GM21360 (cell line): ENCODE results near the gene TWIST2.

Experiments used
- ATAC-seq: cut with Tn5 transposase; IDR thresholded peaks from one replicate; pipeline ENCODE4 v1.9.1; 2021; ENCODE audit warnings: mild to moderate bottlenecking, moderate library complexity; ENCODE audit not compliant: unreplicated experiment

The TWIST2 gene

DNA sequence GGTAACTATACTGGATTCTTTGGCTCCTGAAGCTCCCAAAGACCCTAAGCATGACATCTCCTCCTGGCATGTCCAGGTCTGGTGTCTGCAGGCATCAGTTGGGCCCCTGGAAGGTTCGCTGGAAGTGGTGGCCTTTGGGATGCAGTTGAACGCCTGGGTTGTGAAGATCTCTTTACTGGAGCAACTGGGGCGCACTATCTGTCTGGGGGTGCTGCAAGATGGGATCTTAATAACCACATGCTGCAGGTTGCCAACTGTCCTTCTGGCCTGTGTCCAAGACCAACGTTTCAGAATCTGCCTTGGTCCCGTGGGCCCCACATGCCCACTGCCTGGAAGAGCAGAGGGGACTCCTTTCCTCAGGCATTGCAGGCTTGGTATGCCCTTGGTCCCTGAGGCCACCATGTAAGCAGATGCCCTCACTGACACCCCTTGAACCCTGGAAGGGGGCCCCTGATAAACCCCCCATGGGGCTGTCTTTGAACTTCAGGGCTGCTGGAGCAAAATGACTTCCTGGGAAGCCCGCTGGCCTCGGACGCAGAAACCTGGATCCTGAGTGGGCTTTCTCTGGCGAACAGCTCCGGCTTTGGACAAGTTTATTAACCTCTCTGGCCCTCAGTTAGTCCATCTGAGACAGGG is 101.9 kb downstream of the TWIST2 start:
- no peak for ATAC-seq

DNA sequence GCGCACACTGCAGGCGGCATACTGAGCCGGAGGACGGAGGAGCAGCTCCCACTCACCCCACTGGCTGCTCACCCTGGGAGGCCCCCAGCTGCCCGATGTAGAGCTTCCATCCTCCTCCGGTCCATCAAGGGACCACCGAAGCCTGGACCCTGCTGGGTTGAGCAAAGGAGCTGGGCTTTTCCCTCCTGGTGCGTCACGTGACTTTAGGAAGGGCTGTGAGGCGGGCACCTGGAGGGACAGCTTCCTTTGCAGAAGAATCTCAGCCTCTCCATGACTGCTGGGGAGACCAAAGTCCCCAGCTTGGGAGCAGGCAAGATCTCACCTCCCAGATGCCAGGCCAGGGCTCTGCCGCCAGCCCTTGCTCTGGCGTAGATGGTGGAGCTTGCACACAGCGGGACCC is 102.7 kb downstream of the TWIST2 start:
- no peak for ATAC-seq

DNA sequence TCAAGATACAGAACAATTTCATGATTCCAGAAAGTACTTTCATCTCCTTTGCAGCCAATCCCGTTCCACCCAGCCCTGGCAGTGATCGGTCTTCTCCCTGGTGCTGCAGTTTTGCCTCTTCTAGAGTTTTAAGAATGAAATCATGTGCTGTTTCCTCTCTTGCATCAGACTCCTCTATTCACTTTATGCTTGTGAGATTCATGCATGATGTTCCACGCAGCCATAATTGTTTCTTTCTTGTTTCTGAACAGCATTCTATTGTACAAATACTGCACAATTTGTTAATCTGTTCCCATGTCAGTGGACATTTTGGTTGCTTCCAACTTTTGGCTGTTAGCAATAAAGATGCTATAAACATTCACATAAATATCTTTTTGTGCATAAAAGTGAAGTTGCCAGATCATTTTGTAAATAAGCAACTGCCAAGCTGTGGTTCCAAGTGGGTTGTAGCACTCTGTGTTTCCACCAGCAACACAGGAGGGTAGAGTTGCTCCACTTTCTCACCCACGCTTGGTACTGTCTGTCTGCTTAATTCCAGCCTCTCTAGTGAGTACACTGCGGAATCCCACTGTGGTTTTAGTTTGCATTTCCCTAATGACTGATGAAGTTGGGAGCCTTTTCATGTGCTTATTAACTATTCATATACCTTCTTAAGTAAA is 104.5 kb downstream of the TWIST2 start:
- ATAC-seq, result no peak

DNA sequence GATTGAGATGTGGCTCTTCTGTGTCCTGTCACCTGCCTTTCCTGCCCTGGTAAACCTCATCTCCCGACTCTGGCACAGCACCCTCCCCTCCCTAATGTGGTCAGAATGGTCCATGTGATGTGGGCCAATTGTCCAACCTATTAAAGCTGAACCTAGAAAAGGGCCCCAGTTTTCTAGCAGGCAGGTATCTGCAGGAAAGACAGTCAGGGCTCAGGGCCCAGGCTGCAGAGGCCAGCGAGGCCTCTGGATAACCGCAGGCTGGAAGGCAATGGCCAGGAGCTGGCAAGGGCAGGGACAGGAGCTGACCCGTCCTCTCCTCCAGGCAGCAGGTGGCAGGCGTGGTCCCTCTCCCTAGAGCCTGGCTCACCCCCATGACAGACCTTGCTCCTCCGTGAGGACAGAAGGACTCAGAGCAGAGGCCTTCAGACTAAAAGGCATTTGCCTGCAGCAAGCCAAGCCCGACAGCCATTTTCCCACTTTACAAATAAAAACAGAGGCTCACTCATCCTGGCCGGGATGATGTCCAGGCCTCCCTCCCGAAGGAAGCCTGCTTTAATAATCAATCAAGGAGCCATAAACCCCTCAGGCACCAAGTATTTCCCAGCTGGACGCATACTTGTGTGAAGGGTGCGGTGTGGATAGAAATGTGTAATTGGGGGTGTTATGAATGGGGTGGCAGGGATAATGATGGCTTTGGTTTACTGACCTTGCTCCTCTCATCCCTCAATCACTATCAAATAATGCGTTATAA is 107.1 kb downstream of the TWIST2 start:
- no peak for ATAC-seq

DNA sequence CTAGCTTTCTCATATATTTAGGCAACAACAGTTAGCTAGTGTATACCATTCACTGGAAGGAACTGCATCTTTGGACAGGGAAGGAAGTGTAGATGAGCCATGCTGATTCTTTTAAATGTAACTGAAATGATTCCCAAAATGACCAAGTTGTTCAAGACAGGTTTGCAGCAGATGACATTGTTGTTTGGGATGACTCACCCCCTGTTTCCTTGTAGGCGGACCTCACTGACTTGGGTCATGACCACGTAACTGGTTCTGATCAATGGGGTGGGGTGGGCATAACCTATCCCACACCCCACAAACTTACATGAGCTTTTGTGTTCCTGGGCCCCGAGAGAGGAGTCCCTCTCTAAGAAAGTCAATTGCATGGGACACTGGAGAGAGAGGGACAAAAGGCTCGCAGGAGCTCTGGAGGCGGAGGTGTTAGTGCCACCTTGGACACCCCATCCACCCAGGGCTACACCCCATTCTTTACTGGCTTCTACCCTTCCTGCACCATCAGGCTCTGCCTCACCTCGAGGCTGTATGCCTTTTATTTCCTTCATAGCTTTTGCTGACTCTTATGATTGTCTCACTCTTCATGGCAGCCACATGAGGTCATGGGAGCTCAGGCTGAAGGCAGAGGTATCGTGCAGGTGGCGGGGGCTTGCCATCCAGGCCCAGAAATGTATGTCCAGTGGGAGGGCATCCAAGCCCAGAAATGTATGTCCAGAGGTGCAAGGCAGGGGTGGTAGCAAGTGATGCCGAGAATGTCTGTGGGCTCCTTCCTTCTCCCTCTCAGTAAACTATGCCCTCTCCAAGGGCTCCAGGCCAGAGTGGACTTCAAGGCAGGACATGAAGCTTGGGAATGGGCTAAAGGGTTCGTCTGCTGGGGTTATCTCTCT is 108.0 kb downstream of the TWIST2 start:
- no peak for ATAC-seq

DNA sequence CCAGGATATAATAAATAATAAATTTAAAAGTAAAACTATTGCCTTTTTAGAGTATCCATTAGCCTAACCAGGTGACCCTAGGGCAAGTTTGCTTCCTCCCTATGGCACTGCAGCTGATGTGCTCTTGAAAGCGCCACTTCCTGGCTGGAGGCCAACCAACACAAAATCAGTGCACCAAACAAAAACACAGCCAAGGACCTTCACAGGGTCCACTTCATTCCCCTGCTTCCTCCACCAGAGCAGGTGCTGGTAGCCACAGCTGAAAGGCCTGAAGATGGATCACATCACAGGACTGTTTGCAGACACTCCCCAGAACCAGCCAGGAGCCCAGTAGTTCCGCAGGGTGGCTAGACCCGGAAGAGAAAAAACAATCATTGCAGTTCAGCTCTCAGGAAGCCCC is 108.8 kb downstream of the TWIST2 start:
- no peak for ATAC-seq
